ENCODE measurements around the gene CARMIL3. TPM values are rescaled to one million over a fixed set of nuclear protein-coding genes. Genes with fewer than 3 reads are reported as not detected.

The CARMIL3 gene
- polyA plus RNA-seq, 1 experiment: not detected

- no peaks in the 10 kb centered on the region for H3K27me3 ChIP-seq (ENCODE audit: control insufficient read depth, insufficient read depth, low read length)
- no peaks in the 10 kb centered on the region for H3K9me3 ChIP-seq (ENCODE audit: control insufficient read depth, insufficient read depth, low read length)
- ChIA-PET CTCF (interaction anchor here (0.6 to 2.6 kb wide), 7 partner anchors 20 to 1276 kb away, joined by 3 to 21 read pairs (median 5); partner anchors contain the start of genes IRF9 and PCK2), POLR2A (interaction anchor here (1.5 to 2.5 kb wide), 5 partner anchors 19 to 129 kb away, joined by 6 to 36 read pairs (median 10); partner anchors contain the start of genes CHMP4A, EMC9, PCK2 and TINF2)
- TF ChIP-seq CTCF (IDR thresholded peaks at IDR 0.05; ENCODE audit: low read depth, low read length): no peak
- no peak for DNase-seq (ENCODE audit: low read depth, low spot score)
- H3K4me3 ChIP-seq (ENCODE audit: low read depth, low read length): peak overlapping the region; percentile 79
- peak overlapping the region; percentile 97 for H3K27ac ChIP-seq (ENCODE audit: low read depth, low read length)
These were observed 61.6 kb downstream of the CARMIL3 start for GRCh38 chr14:24113379-24113800.

GRCh38 chr14:24113801-24114531 lies 62.2 kb downstream of the CARMIL3 start:
- no peaks in the 10 kb centered on the region for H3K27me3 ChIP-seq (ENCODE audit: control insufficient read depth, insufficient read depth, low read length)
- H3K9me3 ChIP-seq (ENCODE audit: control insufficient read depth, insufficient read depth, low read length): no peaks in the 10 kb centered on the region
- H3K4me3 ChIP-seq (ENCODE audit: low read depth, low read length): peak overlapping the region; percentile 79
- no peak for TF ChIP-seq CTCF (IDR thresholded peaks at IDR 0.05; ENCODE audit: low read depth, low read length)
- peak; percentile 59 for DNase-seq (ENCODE audit: low read depth, low spot score)
- CTCF ChIA-PET: interaction anchor here (0.6 to 2.6 kb wide), 9 partner anchors 8 to 1277 kb away, joined by 3 to 21 read pairs (median 6); partner anchors contain the start of genes IRF9, NYNRIN and PCK2
- POLR2A ChIA-PET: interaction anchor here (0.6 to 2.5 kb wide), 14 partner anchors 17 to 1019 kb away, joined by 3 to 36 read pairs (median 6); partner anchors contain the start of genes ACIN1, C14orf119, CHMP4A and DHRS1
- H3K27ac ChIP-seq (ENCODE audit: low read depth, low read length): peak overlapping the region; percentile 97

- CTCF ChIA-PET: interaction anchor here (0.6 to 2.6 kb wide), 11 partner anchors 9 to 284 kb away, joined by 3 to 21 read pairs (median 5); partner anchors contain the start of genes CIDEB, IRF9, NYNRIN and PCK2
- H3K9me3 ChIP-seq (ENCODE audit: control insufficient read depth, insufficient read depth, low read length): no peaks in the 10 kb centered on the region
- H3K4me3 ChIP-seq (ENCODE audit: low read depth, low read length): peak within 1 kb of the TSS; percentile 92
- H3K27me3 ChIP-seq (ENCODE audit: control insufficient read depth, insufficient read depth, low read length): no peaks in the 10 kb centered on the region
- POLR2A ChIA-PET: interaction anchor here (0.5 to 2.5 kb wide), 19 partner anchors 10 to 1020 kb away, joined by 3 to 36 read pairs (median 4); partner anchors contain the start of genes ACIN1, C14orf119, CHMP4A and DHRS1
- peak within 1 kb of the TSS; percentile 99 for H3K27ac ChIP-seq (ENCODE audit: low read depth, low read length)
- TF ChIP-seq CTCF (IDR thresholded peaks at IDR 0.05; ENCODE audit: low read depth, low read length): no peak
- peak; percentile 99 for DNase-seq (ENCODE audit: low read depth, low spot score)
These were observed 63.0 kb downstream of the CARMIL3 start, which contains the start of the genes DCAF11 and NRL for GRCh38 chr14:24114532-24115421. Gene DCAF11 (plus strand): TSS chr14:24114777. CDS start chr14:24115595, 818 bp downstream. Gene NRL (minus strand): TSS chr14:24114949. CDS start chr14:24082848, 32,101 bp downstream.

GRCh38 chr14:24115422-24116127 lies 63.8 kb downstream of the CARMIL3 start:
- Histone ChIP-seq H3K9me3 (ENCODE audit: control insufficient read depth, insufficient read depth, low read length) (no peaks in the 10 kb centered on the region), H3K4me3 (ENCODE audit: low read depth, low read length) (peak overlapping the region; percentile 92), H3K27ac (ENCODE audit: low read depth, low read length) (no peak overlapping the region), H3K27me3 (ENCODE audit: control insufficient read depth, insufficient read depth, low read length) (no peaks in the 10 kb centered on the region)
- TF ChIP-seq CTCF (IDR thresholded peaks at IDR 0.05; ENCODE audit: low read depth, low read length): no peak
- no peak for DNase-seq (ENCODE audit: low read depth, low spot score)
- ChIA-PET POLR2A (interaction anchor here (1.0 to 2.5 kb wide), 8 partner anchors 9 to 1020 kb away, joined by 3 to 36 read pairs (median 8); partner anchors contain the start of genes ACIN1, C14orf119, CHMP4A and PCK2), CTCF (interaction anchor here (0.6 to 2.6 kb wide), 8 partner anchors 9 to 192 kb away, joined by 3 to 21 read pairs (median 6); partner anchors contain the start of genes CIDEB, IRF9, PCK2 and PSME1)

Measured in AG04450 (cell line).